ENCODE measurements around the gene RTEL1. TPM values are rescaled to one million over a fixed set of nuclear protein-coding genes. Genes with fewer than 3 reads are reported as not detected.

The RTEL1 gene
- total and polyA plus RNA-seq, 4 experiments from 2014 or later, result 1.3 to 36.0 (median 18.2) TPM

GRCh38 chr20:63673951-63674350 is 15.8 kb downstream of the RTEL1 start:
- H3K9me3 Mint-ChIP-seq, result no peaks in the 10 kb centered on the region
- no peak overlapping the region for H3K27ac ChIP-seq (ENCODE audit: low read depth, low read length)
- intact Hi-C loops (cut with micrococcal nuclease), result no loop called here
- no peaks in the 10 kb centered on the region for H3K27me3 Mint-ChIP-seq
- H3K4me1 Mint-ChIP-seq, result peaks cover 0 to 1% (median 0%) of the 10 kb centered on the region in 4 donors
- H3K4me1 ChIP-seq (ENCODE audit: insufficient read depth, low read length), result no peaks in the 10 kb centered on the region
- ChIA-PET CTCF (ENCODE audit: partially characterized antibody) (no interaction called here), POLR2A (ENCODE audit: partially characterized antibody) (no interaction called here)
- no peak for DNase-seq
- H3K36me3 Mint-ChIP-seq, result peaks cover 12 to 15% of the 10 kb centered on the region in 2 donors
- no peak overlapping the region for H3K4me3 ChIP-seq (ENCODE audit: low read length in 2 of 2)
- H3K9me3 ChIP-seq (ENCODE audit: control insufficient read depth in 1 of 2, low read length in 2 of 2), result no peaks in the 10 kb centered on the region
- no peak overlapping the region for H3K27ac Mint-ChIP-seq
- no peaks in the 10 kb centered on the region for H3K27me3 ChIP-seq (ENCODE audit: insufficient read depth, low read length)
- peaks cover 6% of the 10 kb centered on the region for H3K36me3 ChIP-seq (ENCODE audit: insufficient read depth, low read length)
- no peak overlapping the region for H3K4me3 Mint-ChIP-seq

DNA sequence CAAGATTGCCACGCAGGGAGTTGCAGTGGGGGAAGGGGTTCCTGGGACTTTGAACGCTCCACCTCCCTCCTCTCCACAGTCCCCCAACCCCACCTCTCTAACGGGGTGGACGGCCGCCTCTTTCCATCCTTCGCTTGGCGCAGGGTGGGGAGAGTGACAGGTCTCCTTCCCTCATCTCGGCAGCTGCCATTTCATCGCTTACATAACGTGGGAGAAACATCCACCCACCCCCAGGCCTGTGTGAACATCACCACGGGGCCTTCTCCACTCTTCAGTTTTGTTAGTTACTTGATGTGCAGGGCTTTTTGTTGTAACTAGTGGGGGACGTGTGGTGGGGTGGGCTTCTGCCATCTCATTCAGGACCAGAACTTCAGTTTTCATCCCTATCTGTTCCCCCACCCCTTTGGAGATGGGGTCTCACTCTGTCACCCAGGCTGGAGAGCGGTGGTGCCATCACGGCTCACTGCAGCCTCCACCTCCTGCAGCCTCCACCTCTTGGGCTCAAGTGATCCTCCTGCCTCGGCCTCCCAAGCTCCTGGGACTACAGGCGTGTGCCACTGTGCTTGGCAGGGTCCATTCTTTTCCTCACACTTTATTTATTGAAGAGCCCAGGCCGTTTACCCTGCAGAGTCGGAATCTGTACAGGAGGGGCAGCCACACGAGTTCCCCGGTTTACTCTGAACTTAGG is 17.7 kb downstream of the RTEL1 start:
- Mint-ChIP-seq H3K27me3 (no peaks in the 10 kb centered on the region), H3K4me3 (no peak overlapping the region), H3K4me1 (peaks cover 0 to 1% (median 0%) of the 10 kb centered on the region in 4 donors), H3K9me3 (no peaks in the 10 kb centered on the region), H3K27ac (no peak overlapping the region), H3K36me3 (peaks cover 8 to 12% of the 10 kb centered on the region in 2 donors)
- ChIA-PET CTCF (ENCODE audit: partially characterized antibody) (no interaction called here), POLR2A (ENCODE audit: partially characterized antibody) (no interaction called here)
- intact Hi-C loops (cut with micrococcal nuclease), result no loop called here
- Histone ChIP-seq H3K27ac (ENCODE audit: low read depth, low read length) (no peak overlapping the region), H3K4me3 (ENCODE audit: low read length in 2 of 2) (no peak overlapping the region), H3K9me3 (ENCODE audit: control insufficient read depth in 1 of 2, low read length in 2 of 2) (no peaks in the 10 kb centered on the region), H3K27me3 (ENCODE audit: insufficient read depth, low read length) (no peaks in the 10 kb centered on the region), H3K4me1 (ENCODE audit: insufficient read depth, low read length) (no peaks in the 10 kb centered on the region), H3K36me3 (ENCODE audit: insufficient read depth, low read length) (peaks cover 6% of the 10 kb centered on the region)
- no peak for DNase-seq

GRCh38 chr20:63678071-63678470 is 20.0 kb downstream of the RTEL1 start:
- no peaks in the 10 kb centered on the region for H3K9me3 ChIP-seq (ENCODE audit: control insufficient read depth in 1 of 2, low read length in 2 of 2)
- H3K27me3 ChIP-seq (ENCODE audit: insufficient read depth, low read length), result no peaks in the 10 kb centered on the region
- H3K4me1 Mint-ChIP-seq, result no peaks in the 10 kb centered on the region
- H3K36me3 Mint-ChIP-seq, result peaks cover 8 to 12% of the 10 kb centered on the region in 2 donors
- peak overlapping the region in 1 of 7 donors; percentile 61 for H3K27ac Mint-ChIP-seq
- DNase-seq, result no peak
- ChIA-PET POLR2A (ENCODE audit: partially characterized antibody) (no interaction called here), CTCF (ENCODE audit: partially characterized antibody) (no interaction called here)
- no peak overlapping the region for H3K4me3 Mint-ChIP-seq
- H3K4me3 ChIP-seq (ENCODE audit: low read length in 2 of 2), result no peak overlapping the region
- H3K4me1 ChIP-seq (ENCODE audit: insufficient read depth, low read length), result no peaks in the 10 kb centered on the region
- H3K9me3 Mint-ChIP-seq, result no peaks in the 10 kb centered on the region
- H3K27me3 Mint-ChIP-seq, result no peaks in the 10 kb centered on the region
- intact Hi-C loops (cut with micrococcal nuclease), result no loop called here
- peaks cover 6% of the 10 kb centered on the region for H3K36me3 ChIP-seq (ENCODE audit: insufficient read depth, low read length)
- no peak overlapping the region for H3K27ac ChIP-seq (ENCODE audit: low read depth, low read length)

DNA sequence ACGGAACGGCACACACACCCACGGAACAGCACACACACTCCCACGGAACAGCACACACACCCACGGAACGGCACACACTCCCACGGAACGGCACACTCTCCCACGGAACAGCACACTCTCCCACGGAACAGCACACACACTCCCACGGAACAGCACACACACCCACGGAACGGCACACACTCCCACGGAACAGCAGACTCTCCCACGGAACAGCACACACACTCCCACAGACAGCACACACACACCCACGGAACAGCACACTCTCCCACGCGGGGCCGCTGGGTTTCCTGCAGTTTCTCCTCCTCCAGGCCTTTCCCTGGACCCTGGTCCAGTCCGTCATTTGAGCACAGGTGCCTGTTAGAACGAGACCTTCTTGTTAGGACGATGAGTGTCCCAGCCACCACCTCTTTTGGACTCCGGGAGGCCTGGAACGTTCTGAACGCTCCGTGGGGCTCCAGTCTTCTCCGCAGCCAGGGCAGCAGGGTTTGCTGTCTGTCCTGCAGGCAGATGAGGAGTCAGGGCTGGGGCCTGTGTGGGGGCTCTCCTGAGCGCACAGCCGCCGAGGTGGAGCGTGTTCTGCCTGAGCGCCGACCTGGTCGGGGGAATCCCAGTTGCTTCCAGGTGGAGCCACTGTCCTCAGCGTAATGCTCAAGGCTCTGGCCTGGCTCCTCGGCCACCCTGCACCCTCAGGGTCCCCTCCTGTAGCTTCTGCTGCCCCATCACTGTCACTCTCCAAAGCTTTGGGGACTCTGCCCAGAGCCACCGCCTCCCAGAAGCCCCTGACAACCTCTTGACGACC is 20.8 kb downstream of the RTEL1 start:
- Histone ChIP-seq H3K36me3 (ENCODE audit: insufficient read depth, low read length) (peaks cover 6% of the 10 kb centered on the region), H3K27me3 (ENCODE audit: insufficient read depth, low read length) (no peaks in the 10 kb centered on the region), H3K4me1 (ENCODE audit: insufficient read depth, low read length) (no peaks in the 10 kb centered on the region), H3K4me3 (ENCODE audit: low read length in 2 of 2) (no peak overlapping the region), H3K27ac (ENCODE audit: low read depth, low read length) (no peak overlapping the region), H3K9me3 (ENCODE audit: control insufficient read depth in 1 of 2, low read length in 2 of 2) (no peaks in the 10 kb centered on the region)
- Mint-ChIP-seq H3K9me3 (no peaks in the 10 kb centered on the region), H3K36me3 (peaks cover 8 to 10% of the 10 kb centered on the region in 2 donors), H3K4me1 (peaks cover 0 to 4% (median under 1%) of the 10 kb centered on the region in 4 donors), H3K27me3 (no peaks in the 10 kb centered on the region), H3K4me3 (no peak overlapping the region), H3K27ac (no peak overlapping the region)
- intact Hi-C loops (cut with micrococcal nuclease), result no loop called here
- no peak for DNase-seq
- POLR2A ChIA-PET (ENCODE audit: partially characterized antibody), result interaction anchor here (0.9 to 1.2 kb wide), 2 partner anchors 117 to 185 kb away, joined by 3 read pairs; no protein-coding TSS in a partner anchor
- CTCF ChIA-PET (ENCODE audit: partially characterized antibody), result no interaction called here

- Histone ChIP-seq H3K4me1 (ENCODE audit: insufficient read depth, low read length) (no peaks in the 10 kb centered on the region), H3K27me3 (ENCODE audit: insufficient read depth, low read length) (no peaks in the 10 kb centered on the region), H3K36me3 (ENCODE audit: insufficient read depth, low read length) (no peaks in the 10 kb centered on the region), H3K4me3 (ENCODE audit: low read length in 2 of 2) (no peak overlapping the region), H3K9me3 (ENCODE audit: control insufficient read depth in 1 of 2, low read length in 2 of 2) (no peaks in the 10 kb centered on the region), H3K27ac (ENCODE audit: low read depth, low read length) (no peak overlapping the region)
- ChIA-PET CTCF (ENCODE audit: partially characterized antibody) (no interaction called here), POLR2A (ENCODE audit: partially characterized antibody) (interaction anchor here (0.9 to 1.2 kb wide), 2 partner anchors 118 to 185 kb away, joined by 3 read pairs; no protein-coding TSS in a partner anchor)
- DNase-seq, result no peak
- Mint-ChIP-seq H3K36me3 (peaks cover 8 to 10% of the 10 kb centered on the region in 2 donors), H3K4me3 (no peak overlapping the region), H3K9me3 (no peaks in the 10 kb centered on the region), H3K27me3 (no peaks in the 10 kb centered on the region), H3K27ac (peak overlapping the region in 2 of 7 donors; percentile 31 to 41), H3K4me1 (peaks cover 0 to 6% (median under 1%) of the 10 kb centered on the region in 4 donors)
- intact Hi-C loops (cut with micrococcal nuclease), result no loop called here
These were observed 21.7 kb downstream of the RTEL1 start for GRCh38 chr20:63679799-63680305.

DNA sequence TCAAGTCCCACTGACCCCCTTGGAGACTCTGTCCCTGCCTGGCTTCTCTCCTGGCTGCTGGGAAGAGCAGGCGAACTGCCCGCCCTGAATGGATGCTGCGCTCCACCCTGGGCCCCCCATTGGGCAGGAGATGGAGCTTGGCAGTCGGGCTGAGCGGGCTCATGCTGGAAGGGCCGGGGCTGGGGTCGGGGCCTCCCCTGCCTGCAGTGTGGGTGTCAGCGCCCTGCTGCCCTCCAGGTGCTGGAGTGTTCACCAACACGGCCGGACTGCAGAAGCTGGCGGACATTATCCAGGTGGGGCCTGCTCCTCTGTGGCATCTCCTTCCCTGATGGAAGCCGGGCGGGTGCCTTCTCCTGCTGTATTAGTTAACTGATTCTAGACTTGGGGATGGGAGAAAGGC is 22.3 kb downstream of the RTEL1 start:
- H3K27ac Mint-ChIP-seq, result no peak overlapping the region
- no peak overlapping the region for H3K4me3 Mint-ChIP-seq
- CTCF ChIA-PET (ENCODE audit: partially characterized antibody), result no interaction called here
- H3K9me3 ChIP-seq (ENCODE audit: control insufficient read depth in 1 of 2, low read length in 2 of 2), result no peaks in the 10 kb centered on the region
- no peaks in the 10 kb centered on the region for H3K9me3 Mint-ChIP-seq
- POLR2A ChIA-PET (ENCODE audit: partially characterized antibody), result interaction anchor here (1.2 kb wide), 1 partner anchor 184 kb away, joined by 3 read pairs; no protein-coding TSS in a partner anchor
- H3K4me1 Mint-ChIP-seq, result peaks cover 0 to 6% (median under 1%) of the 10 kb centered on the region in 4 donors
- H3K36me3 Mint-ChIP-seq, result peaks cover 6 to 8% of the 10 kb centered on the region in 2 donors
- H3K4me1 ChIP-seq (ENCODE audit: insufficient read depth, low read length), result no peaks in the 10 kb centered on the region
- H3K4me3 ChIP-seq (ENCODE audit: low read length in 2 of 2), result no peak overlapping the region
- intact Hi-C loops (cut with micrococcal nuclease), result no loop called here
- H3K27me3 Mint-ChIP-seq, result no peaks in the 10 kb centered on the region
- no peaks in the 10 kb centered on the region for H3K36me3 ChIP-seq (ENCODE audit: insufficient read depth, low read length)
- no peak for DNase-seq
- H3K27ac ChIP-seq (ENCODE audit: low read depth, low read length), result no peak overlapping the region
- H3K27me3 ChIP-seq (ENCODE audit: insufficient read depth, low read length), result no peaks in the 10 kb centered on the region

DNA sequence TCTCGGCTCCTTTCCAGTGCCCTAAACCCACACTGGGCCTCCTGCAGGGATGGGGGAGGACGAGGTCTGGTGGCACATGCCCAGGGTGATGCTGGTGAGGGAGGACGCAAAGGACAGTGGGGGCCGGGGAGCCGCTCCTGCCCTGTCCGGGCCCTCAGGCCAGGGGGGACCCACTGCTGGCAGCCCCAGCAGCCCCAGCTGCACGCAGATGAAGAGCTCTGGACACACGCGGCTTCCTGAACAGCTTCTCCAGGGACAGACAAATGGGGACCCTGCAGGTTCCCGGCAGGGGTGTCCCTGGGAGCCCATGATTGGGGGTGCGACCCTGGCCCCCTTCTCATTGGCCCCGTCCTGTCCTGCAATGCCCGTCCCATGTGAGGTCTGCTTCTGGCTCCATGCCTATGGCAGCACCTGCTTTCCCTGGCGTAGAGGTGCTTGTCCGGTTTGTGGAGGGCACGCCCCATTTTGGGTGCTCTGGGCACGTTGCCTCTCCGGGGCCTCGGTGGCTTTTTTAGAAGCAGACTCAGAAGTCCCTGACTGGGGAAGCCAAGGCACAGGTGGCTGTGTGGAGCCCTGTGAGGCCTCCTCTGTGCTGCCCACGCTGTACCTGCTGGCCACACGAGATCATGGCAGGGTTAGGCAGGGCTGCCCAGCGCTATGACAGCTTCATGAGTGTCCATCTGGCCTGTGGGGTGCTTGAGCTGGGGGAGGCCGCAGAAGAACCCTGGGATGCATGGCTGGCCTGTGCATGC is 22.9 kb downstream of the RTEL1 start:
- H3K4me3 ChIP-seq (ENCODE audit: low read length in 2 of 2), result no peak overlapping the region
- H3K36me3 Mint-ChIP-seq, result peaks cover 3 to 8% of the 10 kb centered on the region in 2 donors
- no peaks in the 10 kb centered on the region for H3K9me3 Mint-ChIP-seq
- intact Hi-C loops (cut with micrococcal nuclease), result no loop called here
- no peak overlapping the region for H3K27ac Mint-ChIP-seq
- H3K4me3 Mint-ChIP-seq, result no peak overlapping the region
- CTCF ChIA-PET (ENCODE audit: partially characterized antibody), result no interaction called here
- H3K36me3 ChIP-seq (ENCODE audit: insufficient read depth, low read length), result no peaks in the 10 kb centered on the region
- peaks cover 0 to 6% (median under 1%) of the 10 kb centered on the region in 4 donors for H3K4me1 Mint-ChIP-seq
- no peak overlapping the region for H3K27ac ChIP-seq (ENCODE audit: low read depth, low read length)
- no peaks in the 10 kb centered on the region for H3K27me3 ChIP-seq (ENCODE audit: insufficient read depth, low read length)
- DNase-seq, result no peak
- POLR2A ChIA-PET (ENCODE audit: partially characterized antibody), result no interaction called here
- H3K4me1 ChIP-seq (ENCODE audit: insufficient read depth, low read length), result no peaks in the 10 kb centered on the region
- H3K27me3 Mint-ChIP-seq, result no peaks in the 10 kb centered on the region
- no peaks in the 10 kb centered on the region for H3K9me3 ChIP-seq (ENCODE audit: control insufficient read depth in 1 of 2, low read length in 2 of 2)

Measured in CD4-positive, alpha-beta memory T cell (primary cell).